ENCODE measurements around the gene CLNK. TPM values are rescaled to one million over a fixed set of nuclear protein-coding genes. Genes with fewer than 3 reads are reported as not detected.

Gene CLNK
- total RNA-seq, 2 experiments from 2014 or later, result 0.05 to 0.17 TPM

GRCh38 chr4:10639100-10639499 lies 45.5 kb downstream of the CLNK start:
- H3K27ac Mint-ChIP-seq, result no peak overlapping the region
- no peak overlapping the region for H3K4me3 ChIP-seq (ENCODE audit: low read length)
- no peaks in the 10 kb centered on the region for H3K27me3 ChIP-seq (ENCODE audit: control insufficient read depth in 1 of 2, insufficient read depth in 2 of 2, low read length in 2 of 2)
- intact Hi-C loops (cut with DNase I, micrococcal nuclease), result no loop called here
- no peak overlapping the region for H3K27ac ChIP-seq (ENCODE audit: low read depth in 1 of 2, low read length in 2 of 2)
- H3K36me3 Mint-ChIP-seq (ENCODE audit: low read depth), result no peaks in the 10 kb centered on the region
- POLR2A ChIA-PET, result no interaction called here
- H3K36me3 ChIP-seq (ENCODE audit: insufficient read depth, low read length), result no peaks in the 10 kb centered on the region
- H3K9me3 Mint-ChIP-seq, result no peaks in the 10 kb centered on the region
- no peaks in the 10 kb centered on the region for H3K27me3 Mint-ChIP-seq
- H3K9me3 ChIP-seq (ENCODE audit: control insufficient read depth in 1 of 2, insufficient read depth in 1 of 2, low read length in 2 of 2), result no peaks in the 10 kb centered on the region
- TF ChIP-seq CTCF (IDR thresholded peaks at IDR 0.05), result no peak
- CTCF ChIA-PET, result no interaction called here
- H3K4me1 Mint-ChIP-seq (ENCODE audit: low read depth), result peaks cover 12% of the 10 kb centered on the region
- ATAC-seq (ENCODE audit: poor library complexity), result no peak
- peaks cover 3% of the 10 kb centered on the region for H3K4me1 ChIP-seq (ENCODE audit: insufficient read depth, low read length)
- DNase-seq, result no peak
- H3K4me3 Mint-ChIP-seq, result no peak overlapping the region

GRCh38 chr4:10635091-10635490 lies 49.5 kb downstream of the CLNK start:
- H3K4me3 Mint-ChIP-seq, result no peak overlapping the region

GRCh38 chr4:10629394-10629793 lies 55.2 kb downstream of the CLNK start:
- H3K36me3 ChIP-seq (ENCODE audit: insufficient read depth, low read length), result no peaks in the 10 kb centered on the region
- no peak overlapping the region for H3K4me3 Mint-ChIP-seq
- no peak for DNase-seq
- no peak for ATAC-seq (ENCODE audit: poor library complexity)
- H3K27me3 Mint-ChIP-seq, result no peaks in the 10 kb centered on the region
- no peaks in the 10 kb centered on the region for H3K9me3 Mint-ChIP-seq
- CTCF ChIA-PET, result no interaction called here
- no peaks in the 10 kb centered on the region for H3K4me1 ChIP-seq (ENCODE audit: insufficient read depth, low read length)
- no peaks in the 10 kb centered on the region for H3K4me1 Mint-ChIP-seq (ENCODE audit: low read depth)
- no peaks in the 10 kb centered on the region for H3K36me3 Mint-ChIP-seq (ENCODE audit: low read depth)
- H3K27ac ChIP-seq (ENCODE audit: low read depth in 1 of 2, low read length in 2 of 2), result no peak overlapping the region
- no peak for TF ChIP-seq CTCF (IDR thresholded peaks at IDR 0.05)
- no peaks in the 10 kb centered on the region for H3K27me3 ChIP-seq (ENCODE audit: control insufficient read depth in 1 of 2, insufficient read depth in 2 of 2, low read length in 2 of 2)
- H3K27ac Mint-ChIP-seq, result no peak overlapping the region
- intact Hi-C loops (cut with DNase I, micrococcal nuclease), result no loop called here
- H3K4me3 ChIP-seq (ENCODE audit: low read length), result no peak overlapping the region
- no peaks in the 10 kb centered on the region for H3K9me3 ChIP-seq (ENCODE audit: control insufficient read depth in 1 of 2, insufficient read depth in 1 of 2, low read length in 2 of 2)
- POLR2A ChIA-PET, result no interaction called here

More at GRCh38 chr4:10635091-10635490, 49.5 kb downstream of the CLNK start:
- Mint-ChIP-seq H3K27ac (no peak overlapping the region), H3K9me3 (no peaks in the 10 kb centered on the region), H3K27me3 (no peaks in the 10 kb centered on the region), H3K36me3 (ENCODE audit: low read depth) (no peaks in the 10 kb centered on the region), H3K4me1 (ENCODE audit: low read depth) (peaks cover under 1% of the 10 kb centered on the region)
- TF ChIP-seq CTCF (IDR thresholded peaks at IDR 0.05), result no peak
- CTCF ChIA-PET, result interaction anchor here (0.6 kb wide), 1 partner anchor 791 kb away, joined by 4 read pairs; no protein-coding TSS in a partner anchor
- H3K36me3 ChIP-seq (ENCODE audit: insufficient read depth, low read length), result no peaks in the 10 kb centered on the region
- POLR2A ChIA-PET, result no interaction called here
- no peaks in the 10 kb centered on the region for H3K9me3 ChIP-seq (ENCODE audit: control insufficient read depth in 1 of 2, insufficient read depth in 1 of 2, low read length in 2 of 2)
- no peak overlapping the region for H3K4me3 ChIP-seq (ENCODE audit: low read length)
- no peaks in the 10 kb centered on the region for H3K27me3 ChIP-seq (ENCODE audit: control insufficient read depth in 1 of 2, insufficient read depth in 2 of 2, low read length in 2 of 2)
- H3K27ac ChIP-seq (ENCODE audit: low read depth in 1 of 2, low read length in 2 of 2), result no peak overlapping the region
- DNase-seq (no peak), ATAC-seq (ENCODE audit: poor library complexity) (no peak)
- H3K4me1 ChIP-seq (ENCODE audit: insufficient read depth, low read length), result peaks cover 1% of the 10 kb centered on the region
- intact Hi-C loops (cut with DNase I, micrococcal nuclease), result no loop called here

All from CD4-positive, alpha-beta T cell (primary cell).